ENCODE data around the gene UGT1A1. TPM values are rescaled to one million over a fixed set of nuclear protein-coding genes. Genes with fewer than 3 reads are reported as not detected.

UGT1A1 gene
- total and polyA plus RNA-seq, 10 of the 15 experiments (the other 5 are each of a cell fraction or from before 2014, with no cell fraction given): not detected

GRCh38 chr2:233764761-233765160 is 4.7 kb downstream of the UGT1A1 start:
- SMC1A ChIA-PET (ENCODE audit: uncharacterized antibody, unreplicated experiment): no interaction called here
- Histone ChIP-seq H2AFZ (ENCODE audit: control insufficient read depth, low read depth, low read length) (no peak overlapping the region), H3K4me2 (ENCODE audit: control insufficient read depth, insufficient read depth) (no peak overlapping the region), H3K4me3 (no peak overlapping the region), H3K27ac (ENCODE audit: control insufficient read depth, insufficient read depth) (no peak overlapping the region), H3K27me3 (replicated peaks in 1 of 2; ENCODE audit: control insufficient read depth in 2 of 2, insufficient read depth in 2 of 2, low read length in 1 of 2) (peaks cover 0 to 3% of the 10 kb centered on the region in 2 experiments; a peak in 1 of 4 replicates), H3K9me3 (replicated peaks; ENCODE audit: control insufficient read depth, insufficient read depth, low read length) (no peaks in the 10 kb centered on the region), H3K79me2 (ENCODE audit: control insufficient read depth, insufficient read depth, low read length) (no peaks in the 10 kb centered on the region), H3K4me1 (ENCODE audit: control insufficient read depth, insufficient read depth, low read length) (no peaks in the 10 kb centered on the region), H3K36me3 (ENCODE audit: control insufficient read depth in 2 of 2, insufficient read depth in 2 of 2, low read length in 1 of 2) (no peaks in the 10 kb centered on the region), H3K9ac (ENCODE audit: control insufficient read depth, insufficient read depth, low read length) (no peak overlapping the region), H4K20me1 (ENCODE audit: control insufficient read depth, insufficient read depth) (no peaks in the 10 kb centered on the region)
- RAD21 ChIA-PET (ENCODE audit: unreplicated experiment): no interaction called here
- 0% methylated on average over 3 of the region's 3 CpGs for WGBS (ENCODE audit: insufficient coverage, insufficient replicate concordance, low lambda C conversion rate, missing lambda C conversion rate)
- BruUV-seq (replicated peaks): no TSS peak
- FAIRE-seq: no peak
- CTCF ChIA-PET: no interaction called here
- no peak for ATAC-seq
- DNase-seq (ENCODE audit: low read depth, low spot score): no peak
- TF ChIP-seq CREM (IDR thresholded peaks at IDR 0.05; ENCODE audit: low read depth) (no peak), PRDM15 (CRISPR knock-in tag; IDR thresholded peaks at IDR 0.05) (no peak), ZBTB4 (CRISPR knock-in tag; IDR thresholded peaks at IDR 0.05) (no peak), BCL3 (IDR thresholded peaks at IDR 0.05; ENCODE audit: borderline replicate concordance, insufficient read depth, low read depth, low read length, poor library complexity, severe bottlenecking) (no peak), RELB (IDR thresholded peaks at IDR 0.05; ENCODE audit: low read depth) (no peak)
- POLR2A ChIA-PET: no interaction called here
- in situ Hi-C loops (cut with MboI) (no loop called here), intact Hi-C loops (cut with micrococcal nuclease; ENCODE audit: unreplicated experiment) (no loop called here)

Data from GM12878 (cell line).